BLaER1 treated with 17β-estradiol and CSF1 and Interleukin-3, amounts not matched to agents 10 nM and 100 nM (cell line): Measurements from ENCODE around the gene C20orf141.

Source experiments
- H3K27ac ChIP-seq, 11 experiments: shearing (Covaris generic); formaldehyde crosslinking; 2 replicates each; pipeline ENCODE4 v1.8.1; 2022
- H3K27me3 ChIP-seq, 11 experiments: shearing (Covaris generic); formaldehyde crosslinking; 2 replicates each; pipeline ENCODE4 v1.8.1; 2022
- H3K36me3 ChIP-seq, 11 experiments: shearing (Covaris generic); formaldehyde crosslinking; 2 replicates each; pipeline ENCODE4 v1.8.1; 2022
- H3K4me1 ChIP-seq, 10 experiments: shearing (Covaris generic); formaldehyde crosslinking; 2 replicates each; pipeline ENCODE4 v1.8.1; 2022
- H3K4me2 ChIP-seq, 11 experiments: shearing (Covaris generic); formaldehyde crosslinking; 2 replicates each; pipeline ENCODE4 v1.8.1; 2022
- H3K4me3 ChIP-seq, 10 experiments: shearing (Covaris generic); formaldehyde crosslinking; 2 replicates each; pipeline ENCODE4 v1.8.1; 2022
- H3K9ac ChIP-seq, 11 experiments: shearing (Covaris generic); formaldehyde crosslinking; 2 replicates each; pipeline ENCODE4 v1.8.1; 2022
- H3K9me3 ChIP-seq, 11 experiments: shearing (Covaris generic); formaldehyde crosslinking; replicated peaks in 1 of 11; 2 replicates each; pipeline ENCODE4 v1.8.1; 2022
- H4K20me1 ChIP-seq, 11 experiments: shearing (Covaris generic); formaldehyde crosslinking; 2 replicates each; pipeline ENCODE4 v1.8.1; 2022
- Cebpa-rat ChIP-seq, 11 experiments: shearing (Covaris generic); IDR thresholded peaks; 2 replicates each; pipeline ENCODE4 v1.8.1; 2022

C20orf141 gene

GRCh38 chr20:2815242-2815900, 584 bp downstream of the C20orf141 start:
- H3K27me3 ChIP-seq = no peaks in the 10 kb centered on the region
- peak overlapping the region in 4 of 11 experiments; percentile 17 to 41 (median 18); a peak in 5 of 22 replicates for H3K27ac ChIP-seq
- peak overlapping the region; percentile 48 to 82 (median 70) for H3K4me2 ChIP-seq
- H3K4me3 ChIP-seq = no peak overlapping the region
- no peaks in the 10 kb centered on the region for H3K36me3 ChIP-seq
- peaks cover 0 to 19% (median 13%) of the 10 kb centered on the region in 11 experiments; a peak in 19 of 22 replicates for H3K9me3 ChIP-seq
- no peak for TF ChIP-seq Cebpa-rat (IDR thresholded peaks at IDR 0.05)
- no peaks in the 10 kb centered on the region for H4K20me1 ChIP-seq
- H3K9ac ChIP-seq = peak overlapping the region in 4 of 11 experiments; percentile 9 to 22 (median 14); a peak in 2 of 22 replicates
- H3K4me1 ChIP-seq = peaks cover 15 to 38% (median 26%) of the 10 kb centered on the region in 10 experiments

- 0 out of 22 replicates have a peak, but pooled peaks cover 0 to 3% (median 0%) of the 10 kb centered on the region in 11 experiments for H3K27me3 ChIP-seq
- H3K4me3 ChIP-seq = no peak within 1 kb of the TSS
- H3K36me3 ChIP-seq = no peaks in the 10 kb centered on the region
- TF ChIP-seq Cebpa-rat (IDR thresholded peaks at IDR 0.05) = no peak
- peak within 1 kb of the TSS in 3 of 11 experiments; percentile 18 to 41 (median 18); a peak in 4 of 22 replicates for H3K27ac ChIP-seq
- peaks cover 15 to 38% (median 27%) of the 10 kb centered on the region in 10 experiments for H3K4me1 ChIP-seq
- peak within 1 kb of the TSS in 4 of 11 experiments; percentile 9 to 22 (median 14); a peak in 1 of 22 replicates for H3K9ac ChIP-seq
- H4K20me1 ChIP-seq = no peaks in the 10 kb centered on the region
- peak within 1 kb of the TSS; percentile 48 to 82 (median 70) for H3K4me2 ChIP-seq
- peaks cover 0 to 19% (median 13%) of the 10 kb centered on the region in 11 experiments; a peak in 19 of 22 replicates for H3K9me3 ChIP-seq
Observed at GRCh38 chr20:2816030-2816582, 1.3 kb downstream of the C20orf141 start, which contains the start of gene TMEM239. Gene TMEM239, plus strand, starts transcription at chr20:2816364. Its CDS starts 191 bp downstream, at chr20:2816555.

- H3K4me3 ChIP-seq = no peak overlapping the region
- H3K9ac ChIP-seq = no peak overlapping the region
- TF ChIP-seq Cebpa-rat (IDR thresholded peaks at IDR 0.05) = no peak
- peak overlapping the region in 3 of 11 experiments; percentile 2 to 26 (median 12); a peak in 1 of 22 replicates for H3K4me2 ChIP-seq
- peaks cover 15 to 42% (median 32%) of the 10 kb centered on the region in 10 experiments for H3K4me1 ChIP-seq
- peaks cover 0 to 7% (median 0%) of the 10 kb centered on the region in 11 experiments; a peak in 1 of 22 replicates for H3K27me3 ChIP-seq
- H3K27ac ChIP-seq = no peak overlapping the region
- peaks cover 0 to 15% (median 10%) of the 10 kb centered on the region in 11 experiments; a peak in 19 of 22 replicates for H3K9me3 ChIP-seq
- H3K36me3 ChIP-seq = no peaks in the 10 kb centered on the region
- H4K20me1 ChIP-seq = no peaks in the 10 kb centered on the region
Observed at GRCh38 chr20:2816583-2817340, 2.0 kb downstream of the C20orf141 start.

- H3K4me1 ChIP-seq = peaks cover 15 to 48% (median 38%) of the 10 kb centered on the region in 10 experiments
- no peak for TF ChIP-seq Cebpa-rat (IDR thresholded peaks at IDR 0.05)
Observed at GRCh38 chr20:2817341-2817726, 2.5 kb downstream of the C20orf141 start.

GRCh38 chr20:2817891-2818595, 3.3 kb downstream of the C20orf141 start:
- Histone ChIP-seq H3K4me1 (peaks cover 15 to 49% (median 38%) of the 10 kb centered on the region in 10 experiments), H3K27me3 (peaks cover 0 to 7% (median 0%) of the 10 kb centered on the region in 11 experiments; a peak in 1 of 22 replicates), H3K9ac (no peak overlapping the region), H3K27ac (no peak overlapping the region), H3K4me3 (no peak overlapping the region), H3K36me3 (no peaks in the 10 kb centered on the region), H4K20me1 (no peaks in the 10 kb centered on the region), H3K9me3 (peaks cover 0 to 2% (median 0%) of the 10 kb centered on the region in 11 experiments; a peak in 1 of 22 replicates), H3K4me2 (peak overlapping the region in 5 of 11 experiments; percentile 12 to 38 (median 19); a peak in 5 of 22 replicates)
- TF ChIP-seq Cebpa-rat (IDR thresholded peaks at IDR 0.05) = no peak

More at GRCh38 chr20:2817341-2817726, 2.5 kb downstream of the C20orf141 start:
- Histone ChIP-seq H4K20me1 (no peaks in the 10 kb centered on the region), H3K36me3 (no peaks in the 10 kb centered on the region), H3K27ac (no peak overlapping the region), H3K27me3 (peaks cover 0 to 7% (median 0%) of the 10 kb centered on the region in 11 experiments; a peak in 1 of 22 replicates), H3K4me3 (no peak overlapping the region), H3K9me3 (peaks cover 0 to 9% (median 5%) of the 10 kb centered on the region in 11 experiments; a peak in 18 of 22 replicates), H3K4me2 (peak overlapping the region in 5 of 11 experiments; percentile 2 to 38 (median 19); a peak in 2 of 22 replicates), H3K9ac (no peak overlapping the region)

GRCh38 chr20:2820084-2820895, 5.5 kb downstream of the C20orf141 start:
- no peak for TF ChIP-seq Cebpa-rat (IDR thresholded peaks at IDR 0.05)
- H3K4me2 ChIP-seq = no peak overlapping the region
- no peak overlapping the region for H3K27ac ChIP-seq
- H3K4me1 ChIP-seq = peaks cover 3 to 37% (median 23%) of the 10 kb centered on the region in 10 experiments
- no peak overlapping the region for H3K9ac ChIP-seq
- no peaks in the 10 kb centered on the region for H4K20me1 ChIP-seq
- peaks cover 0 to 7% (median 0%) of the 10 kb centered on the region in 11 experiments; a peak in 1 of 22 replicates for H3K27me3 ChIP-seq
- H3K36me3 ChIP-seq = no peaks in the 10 kb centered on the region
- no peak overlapping the region for H3K4me3 ChIP-seq
- no peaks in the 10 kb centered on the region for H3K9me3 ChIP-seq

GRCh38 chr20:2820896-2821869, 6.4 kb downstream of the C20orf141 start:
- H3K4me3 ChIP-seq = no peak overlapping the region
- peak overlapping the region in 9 of 11 experiments; percentile 37 to 70 (median 64); a peak in 15 of 22 replicates for H3K4me2 ChIP-seq
- H3K4me1 ChIP-seq = peaks cover under 1 to 39% (median 23%) of the 10 kb centered on the region in 10 experiments
- no peak overlapping the region for H3K9ac ChIP-seq
- H3K27me3 ChIP-seq = peaks cover 0 to 7% (median 0%) of the 10 kb centered on the region in 11 experiments; a peak in 1 of 22 replicates
- no peaks in the 10 kb centered on the region for H3K9me3 ChIP-seq
- no peaks in the 10 kb centered on the region for H4K20me1 ChIP-seq
- no peaks in the 10 kb centered on the region for H3K36me3 ChIP-seq
- no peak for TF ChIP-seq Cebpa-rat (IDR thresholded peaks at IDR 0.05)
- no peak overlapping the region for H3K27ac ChIP-seq
